ENCODE results near the gene LRIG1. TPM values are rescaled to one million over a fixed set of nuclear protein-coding genes. Genes with fewer than 3 reads are reported as not detected.

Gene LRIG1
- total and polyA plus RNA-seq, 7 donors, result 4.2 to 226 (median 150) TPM

GRCh38 chr3:66518644-66519043 lies 17.8 kb upstream of the LRIG1 start:
- H3K4me1 ChIP-seq, result peaks cover 0 to 6% (median 0%) of the 10 kb centered on the region in 4 donors
- no peak for TF ChIP-seq POLR2A (IDR thresholded peaks at IDR 0.05)
- TF ChIP-seq CTCF (IDR thresholded peaks at IDR 0.05), result no peak
- no peak for TF ChIP-seq POLR2AphosphoS5 (IDR thresholded peaks at IDR 0.05)
- TF ChIP-seq EP300 (IDR thresholded peaks at IDR 0.05), result no peak
- no peaks in the 10 kb centered on the region for H3K9me3 ChIP-seq
- no peaks in the 10 kb centered on the region for H3K36me3 ChIP-seq
- DNase-seq, result no peak
- no peak overlapping the region for H3K27ac ChIP-seq
- intact Hi-C loops (cut with DNase I), result no loop called here
- 91 to 93% methylated on average over 4 of the region's 4 CpGs for WGBS, 2 donors
- no peaks in the 10 kb centered on the region for H3K27me3 ChIP-seq
- no peak overlapping the region for H3K4me3 ChIP-seq

GRCh38 chr3:66518126-66518525 lies 17.3 kb upstream of the LRIG1 start:
- no peak for TF ChIP-seq POLR2AphosphoS5 (IDR thresholded peaks at IDR 0.05)
- TF ChIP-seq EP300 (IDR thresholded peaks at IDR 0.05), result no peak
- no peak for TF ChIP-seq POLR2A (IDR thresholded peaks at IDR 0.05)
- no peak for TF ChIP-seq CTCF (IDR thresholded peaks at IDR 0.05)
- Histone ChIP-seq H3K9me3 (no peaks in the 10 kb centered on the region), H3K4me3 (no peak overlapping the region), H3K4me1 (peaks cover 0 to 6% (median 0%) of the 10 kb centered on the region in 4 donors), H3K27ac (no peak overlapping the region), H3K36me3 (no peaks in the 10 kb centered on the region), H3K27me3 (no peaks in the 10 kb centered on the region)
- intact Hi-C loops (cut with DNase I), result no loop called here
- WGBS, 2 donors, result 89 to 97% methylated on average over 2 of the region's 2 CpGs
- DNase-seq, result no peak

- Histone ChIP-seq H3K9me3 (no peaks in the 10 kb centered on the region), H3K27me3 (no peaks in the 10 kb centered on the region), H3K36me3 (no peaks in the 10 kb centered on the region), H3K4me3 (no peak overlapping the region), H3K4me1 (peaks cover 0 to 6% (median 0%) of the 10 kb centered on the region in 4 donors), H3K27ac (no peak overlapping the region)
- TF ChIP-seq POLR2AphosphoS5 (IDR thresholded peaks at IDR 0.05) (no peak), EP300 (IDR thresholded peaks at IDR 0.05) (no peak), CTCF (IDR thresholded peaks at IDR 0.05) (no peak), POLR2A (IDR thresholded peaks at IDR 0.05) (no peak)
- WGBS, 2 donors, result 68 to 85% methylated on average over 2 of the region's 2 CpGs
- DNase-seq, result no peak
- intact Hi-C loops (cut with DNase I), result no loop called here
These were observed 16.4 kb upstream of the LRIG1 start for GRCh38 chr3:66517241-66517640.

- H3K36me3 ChIP-seq, result no peaks in the 10 kb centered on the region
- intact Hi-C loops (cut with DNase I), result no loop called here
- peaks cover 0 to 24% (median 12%) of the 10 kb centered on the region in 4 donors for H3K4me1 ChIP-seq
- DNase-seq, result no peak
- H3K27me3 ChIP-seq, result no peaks in the 10 kb centered on the region
- no peaks in the 10 kb centered on the region for H3K9me3 ChIP-seq
- no peak overlapping the region for H3K4me3 ChIP-seq
- TF ChIP-seq EP300 (IDR thresholded peaks at IDR 0.05) (no peak), POLR2A (IDR thresholded peaks at IDR 0.05) (no peak), POLR2AphosphoS5 (IDR thresholded peaks at IDR 0.05) (no peak), CTCF (IDR thresholded peaks at IDR 0.05) (no peak)
- 67 to 84% methylated on average over 7 of the region's 7 CpGs for WGBS, 2 donors
- no peak overlapping the region for H3K27ac ChIP-seq
These were observed 7.6 kb upstream of the LRIG1 start for GRCh38 chr3:66508461-66508860.

All from sigmoid colon (tissue), 7 donors.